Prostate gland (tissue), 2 donors: ENCODE results near the gene DCANP1. TPM values are rescaled to one million over a fixed set of nuclear protein-coding genes. Genes with fewer than 3 reads are reported as not detected.

Experiments
- DNase-seq: peaks from one replicate; pipeline ENCODE4 v3.0.0-alpha.2; 2019; ENCODE audit warnings: low spot score
- H3K27ac ChIP-seq, 2 donors: fragments of 200-600 bp; sonication (generic); 2 replicates each; pipeline ENCODE4 v1.5.1; 2017 to 2019
- H3K27me3 ChIP-seq: fragments of 200-600 bp; sonication (generic); replicated peaks from 2 replicates; pipeline ENCODE4 v1.5.1; 2019; ENCODE audit not compliant: insufficient read depth
- H3K36me3 ChIP-seq, 2 donors: fragments of 200-600 bp; sonication (generic); 1 replicate in 1 of 2; 2 replicates in 1 of 2; pipeline versions ENCODE4 v1.5.1 to v1.8.1; 2017 to 2019
- H3K4me1 ChIP-seq: fragments of 200-600 bp; sonication (generic); replicated peaks from 2 replicates; pipeline ENCODE4 v1.5.1; 2019
- H3K4me3 ChIP-seq, 2 donors: fragments of 200-600 bp; sonication (generic); 2 replicates each; pipeline ENCODE4 v1.5.1; 2017 to 2019
- H3K9me3 ChIP-seq: fragments of 200-600 bp; sonication (generic); 2 replicates; pipeline ENCODE4 v1.5.1; 2017
- POLR2A ChIP-seq: fragments of 450-650 bp; IDR thresholded peaks from one replicate; pipeline ENCODE4 v1.6.1; 2016; ENCODE audit warnings: antibody characterized with exemption, mild to moderate bottlenecking
- POLR2AphosphoS5 ChIP-seq: sonication (generic); formaldehyde crosslinking; IDR thresholded peaks from one replicate; pipeline ENCODE4 v1.6.1; 2017; ENCODE audit warnings: antibody characterized with exemption
- WGBS: methylation state at CpG from one replicate; pipeline ENCODE4 v1.1.5; 2018; 5-methylcytosine and 5-hydroxymethylcytosine counted together
- intact Hi-C: fragments of 100-400 bp; cut with DNase I; formaldehyde crosslinking; loops from one replicate; pipeline ENCODE4 v1.14.2; 2022
- total RNA-seq, 2 donors: library from RNA; depleted of rRNA; stranded (reverse); fragments of >200 nt; gene quantifications; one replicate each; pipeline ENCODE4 v1.1.0, GENCODE V29; 2016
- TF ChIP-seq, protein P1 (sequence below), 4 experiments: fragments of 200-600 bp in 2 of 4; fragments of 450-650 bp in 2 of 4; sonication (generic) in 2 of 4; IDR thresholded peaks; 1 replicate in 3 of 4; 2 replicates in 1 of 4; pipeline ENCODE4 v1.5.1; 2016 to 2019; ENCODE audit warnings: antibody characterized with exemption in 4 of 4, mild to moderate bottlenecking in 2 of 4, moderate library complexity in 2 of 4

Gene DCANP1
- total RNA-seq, 2 donors from 2014 or later, result not detected

DNA sequence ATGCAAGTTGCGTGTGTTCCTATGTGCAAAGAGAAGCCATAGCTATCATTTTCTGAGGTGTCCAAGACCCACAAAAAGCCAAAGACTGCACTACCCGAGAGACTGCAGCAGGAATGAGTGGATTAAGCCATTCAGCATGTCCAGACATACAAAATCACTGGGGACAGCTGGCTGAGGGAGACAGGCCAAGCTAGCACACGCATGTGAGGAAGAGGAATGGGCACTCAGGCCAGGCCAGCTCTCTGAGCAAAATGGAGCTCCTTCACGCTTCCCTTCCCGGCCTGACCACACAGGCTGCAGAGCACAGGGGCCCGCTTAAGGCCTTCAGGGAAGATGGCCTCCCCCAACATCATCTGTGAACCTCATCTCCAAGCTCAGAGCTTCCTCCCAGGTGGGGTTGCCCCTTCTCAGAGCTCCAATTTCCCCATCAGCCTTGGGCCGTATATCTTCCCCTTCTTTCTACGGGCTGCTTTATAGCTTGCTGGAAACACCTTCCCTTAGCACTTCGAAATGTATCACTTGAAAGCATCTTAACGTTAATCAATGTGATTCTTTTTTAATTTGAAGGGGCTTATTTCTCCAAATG is 8.4 kb downstream of the DCANP1 start:
- Histone ChIP-seq H3K4me3 (no peak overlapping the region), H3K4me1 (no peaks in the 10 kb centered on the region), H3K36me3 (no peaks in the 10 kb centered on the region), H3K27ac (no peak overlapping the region), H3K9me3 (no peaks in the 10 kb centered on the region), H3K27me3 (no peaks in the 10 kb centered on the region)
- WGBS, result 81% methylated on average over 10 of the region's 10 CpGs
- TF ChIP-seq, protein P1, sequence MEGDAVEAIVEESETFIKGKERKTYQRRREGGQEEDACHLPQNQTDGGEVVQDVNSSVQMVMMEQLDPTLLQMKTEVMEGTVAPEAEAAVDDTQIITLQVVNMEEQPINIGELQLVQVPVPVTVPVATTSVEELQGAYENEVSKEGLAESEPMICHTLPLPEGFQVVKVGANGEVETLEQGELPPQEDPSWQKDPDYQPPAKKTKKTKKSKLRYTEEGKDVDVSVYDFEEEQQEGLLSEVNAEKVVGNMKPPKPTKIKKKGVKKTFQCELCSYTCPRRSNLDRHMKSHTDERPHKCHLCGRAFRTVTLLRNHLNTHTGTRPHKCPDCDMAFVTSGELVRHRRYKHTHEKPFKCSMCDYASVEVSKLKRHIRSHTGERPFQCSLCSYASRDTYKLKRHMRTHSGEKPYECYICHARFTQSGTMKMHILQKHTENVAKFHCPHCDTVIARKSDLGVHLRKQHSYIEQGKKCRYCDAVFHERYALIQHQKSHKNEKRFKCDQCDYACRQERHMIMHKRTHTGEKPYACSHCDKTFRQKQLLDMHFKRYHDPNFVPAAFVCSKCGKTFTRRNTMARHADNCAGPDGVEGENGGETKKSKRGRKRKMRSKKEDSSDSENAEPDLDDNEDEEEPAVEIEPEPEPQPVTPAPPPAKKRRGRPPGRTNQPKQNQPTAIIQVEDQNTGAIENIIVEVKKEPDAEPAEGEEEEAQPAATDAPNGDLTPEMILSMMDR (IDR thresholded peaks at IDR 0.05), result no peak
- no peak for TF ChIP-seq POLR2AphosphoS5
- no peak for TF ChIP-seq POLR2A
- intact Hi-C loops, result no loop called here
- peak; percentile 1 for DNase-seq

DNA sequence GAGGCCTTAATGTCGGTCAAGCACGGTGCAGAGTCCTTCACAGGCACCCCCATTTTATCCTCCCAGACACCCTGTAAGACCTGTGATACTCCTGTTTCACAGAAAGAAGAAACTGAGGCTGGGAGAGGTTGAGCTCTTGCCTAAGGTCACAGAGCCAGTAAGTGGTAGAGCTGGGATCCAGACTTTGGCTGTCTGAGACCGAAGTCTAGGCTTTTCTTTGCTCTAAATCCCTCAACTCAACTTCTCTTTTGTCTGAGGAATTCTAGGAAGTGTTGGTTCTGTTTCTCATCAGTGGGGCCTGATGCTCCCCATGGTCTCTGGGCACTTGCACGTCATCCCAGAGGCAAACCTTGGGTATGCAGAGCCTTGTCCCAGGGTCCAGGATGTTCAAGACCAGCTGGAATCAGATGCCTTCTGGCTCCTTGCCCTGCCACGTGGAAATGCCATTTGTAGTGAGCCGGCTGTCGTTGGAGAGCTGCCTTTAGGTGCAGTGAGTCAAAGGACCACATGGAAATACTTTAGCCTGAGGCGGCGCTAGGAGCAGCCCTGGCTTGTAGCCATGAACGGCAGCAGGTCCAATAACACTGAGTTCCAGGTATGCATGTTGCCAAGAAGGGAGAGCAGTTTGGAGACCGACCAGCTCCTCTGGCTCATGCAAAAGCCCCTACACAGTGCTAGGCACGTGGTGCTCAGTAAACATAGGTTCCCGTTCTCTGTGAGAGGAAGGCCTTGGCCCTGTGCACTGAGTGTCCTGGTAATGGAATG is 9.2 kb downstream of the DCANP1 start:
- Histone ChIP-seq H3K36me3 (no peaks in the 10 kb centered on the region), H3K27me3 (no peaks in the 10 kb centered on the region), H3K27ac (no peak overlapping the region), H3K4me1 (no peaks in the 10 kb centered on the region), H3K9me3 (no peaks in the 10 kb centered on the region), H3K4me3 (no peak overlapping the region)
- WGBS, result 22% methylated on average over 13 of the region's 13 CpGs
- DNase-seq, result peak; percentile 21
- TF ChIP-seq POLR2AphosphoS5, result peak; percentile 47
- TF ChIP-seq, protein P1 (IDR thresholded peaks at IDR 0.05), result no peak
- intact Hi-C loops, result no loop called here

DNA sequence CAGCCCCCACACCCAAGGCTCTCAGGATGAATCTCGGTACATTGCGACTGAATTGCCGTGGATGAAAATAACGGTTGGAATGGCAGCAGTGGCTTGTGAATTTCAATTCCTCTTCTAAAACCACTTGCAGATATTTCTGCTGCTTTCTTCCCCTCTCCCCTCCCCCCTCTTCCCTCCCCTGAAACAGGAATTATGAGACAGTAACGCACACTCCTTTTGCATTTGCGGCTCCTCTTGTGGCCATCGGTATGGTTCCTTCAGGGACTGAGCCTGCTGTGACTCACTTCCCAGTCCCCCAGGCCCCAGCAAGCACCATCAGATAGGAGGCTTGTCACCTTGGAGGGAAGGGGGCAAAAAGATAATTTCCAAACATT is 9.7 kb downstream of the DCANP1 start:
- Histone ChIP-seq H3K9me3 (no peaks in the 10 kb centered on the region), H3K27ac (no peak overlapping the region), H3K36me3 (no peaks in the 10 kb centered on the region), H3K27me3 (no peaks in the 10 kb centered on the region), H3K4me3 (no peak overlapping the region), H3K4me1 (no peaks in the 10 kb centered on the region)
- intact Hi-C loops, result no loop called here
- peak; percentile 2 for DNase-seq
- TF ChIP-seq POLR2A (no peak), POLR2AphosphoS5 (no peak)
- TF ChIP-seq, protein P1 (IDR thresholded peaks at IDR 0.05), result no peak
- WGBS, result 75% methylated on average over 7 of the region's 7 CpGs

DNA sequence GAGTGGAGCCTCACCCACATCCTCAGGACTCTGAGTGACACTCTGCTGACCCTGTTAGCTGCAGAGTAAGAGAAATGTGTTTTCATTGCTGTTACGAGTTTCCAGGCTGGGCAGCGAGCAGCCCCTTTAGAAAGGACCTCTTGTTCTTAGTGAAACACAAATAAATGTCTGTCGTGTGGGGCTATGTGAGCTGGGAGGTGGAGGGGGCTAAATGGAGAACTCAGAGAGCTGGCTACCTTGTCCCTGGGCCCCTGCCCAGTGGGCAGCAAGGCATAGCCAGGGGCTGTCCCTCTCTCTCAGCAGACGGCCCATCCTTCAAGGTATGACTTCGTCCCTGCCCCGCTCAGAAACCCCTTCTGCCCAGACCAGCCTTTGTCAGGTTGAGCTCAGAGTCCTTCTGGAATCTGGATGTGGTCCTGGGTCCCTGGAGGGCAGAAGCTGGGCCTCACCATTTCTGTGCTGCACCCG is 10.2 kb downstream of the DCANP1 start:
- Histone ChIP-seq H3K27me3 (no peaks in the 10 kb centered on the region), H3K4me3 (no peak overlapping the region), H3K36me3 (no peaks in the 10 kb centered on the region), H3K9me3 (no peaks in the 10 kb centered on the region), H3K4me1 (no peaks in the 10 kb centered on the region), H3K27ac (no peak overlapping the region)
- intact Hi-C loops, result no loop called here
- TF ChIP-seq POLR2A (no peak), POLR2AphosphoS5 (no peak)
- TF ChIP-seq, protein P1 (IDR thresholded peaks at IDR 0.05), result no peak
- WGBS, result 51% methylated on average over 7 of the region's 7 CpGs
- DNase-seq, result no peak
